HG03521 (cell line): ENCODE measurements around the gene TTBK2.

Source experiments
- ATAC-seq: cut with Tn5 transposase; IDR thresholded peaks from one replicate; pipeline ENCODE4 v1.9.1; 2021; ENCODE audit warnings: mild to moderate bottlenecking, moderate library complexity; ENCODE audit not compliant: unreplicated experiment

The TTBK2 gene

DNA sequence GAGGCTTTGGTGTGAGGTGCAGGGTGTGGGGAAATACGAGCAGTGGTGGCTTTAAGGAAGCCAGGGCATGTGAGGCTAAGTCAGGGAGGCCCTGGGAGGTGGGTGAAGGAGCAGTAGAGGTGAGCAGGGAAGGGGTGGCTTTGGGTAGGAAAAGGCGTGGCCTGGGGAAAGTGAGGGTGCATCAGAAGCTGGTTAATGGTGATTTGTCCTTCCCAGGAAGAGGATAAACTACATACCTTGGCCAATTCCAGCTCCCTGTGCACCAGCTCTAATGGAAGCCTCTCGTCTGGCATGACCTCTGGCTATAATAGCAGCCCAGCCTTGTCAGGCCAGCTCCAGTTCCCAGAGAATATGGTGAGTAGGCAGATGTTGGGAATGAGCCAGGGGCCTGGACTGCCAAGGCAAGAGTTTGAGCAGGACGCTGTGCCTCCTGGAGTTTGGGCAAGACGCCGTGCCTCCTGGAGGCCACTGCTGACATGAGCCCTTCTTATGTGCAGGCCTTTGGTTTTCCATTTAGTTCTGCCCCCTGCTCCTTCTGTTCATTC, 225.0 kb downstream of the TTBK2 start:
- ATAC-seq = no peak

DNA sequence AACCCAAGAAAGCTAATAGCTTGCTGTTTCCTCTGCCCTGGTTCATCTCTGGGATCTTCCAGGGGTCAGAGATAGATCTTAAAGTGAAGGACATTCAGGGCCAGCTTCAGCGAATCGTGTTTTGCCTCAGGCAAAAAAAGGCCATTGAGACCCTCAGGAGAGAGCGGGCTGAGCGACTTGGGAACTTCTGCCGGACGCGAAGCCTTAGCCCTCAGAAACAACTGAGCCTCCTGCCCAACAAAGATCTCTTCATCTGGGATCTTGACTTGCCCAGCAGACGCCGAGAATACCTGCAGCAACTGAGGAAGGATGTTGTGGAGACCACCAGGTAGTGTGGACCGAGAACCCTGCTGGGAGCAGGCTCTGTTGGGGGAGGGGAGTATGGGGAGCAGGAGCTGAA, 226.2 kb downstream of the TTBK2 start:
- no peak for ATAC-seq

DNA sequence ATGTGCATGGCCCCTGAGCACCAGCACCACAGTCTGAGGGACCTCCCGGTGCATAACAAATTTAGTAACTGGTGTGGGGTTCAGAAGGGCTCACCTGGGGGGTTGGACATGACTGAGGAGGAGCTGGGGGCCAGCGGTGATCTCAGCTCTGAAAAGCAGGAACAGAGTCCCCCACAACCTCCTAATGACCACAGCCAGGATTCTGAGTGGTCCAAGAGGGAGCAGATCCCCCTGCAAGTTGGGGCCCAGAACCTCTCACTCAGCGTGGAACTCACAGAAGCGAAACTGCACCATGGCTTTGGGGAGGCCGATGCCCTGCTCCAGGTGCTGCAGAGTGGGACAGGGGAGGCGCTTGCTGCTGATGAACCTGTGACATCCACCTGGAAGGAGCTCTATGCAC, 226.6 kb downstream of the TTBK2 start:
- ATAC-seq = no peak

DNA sequence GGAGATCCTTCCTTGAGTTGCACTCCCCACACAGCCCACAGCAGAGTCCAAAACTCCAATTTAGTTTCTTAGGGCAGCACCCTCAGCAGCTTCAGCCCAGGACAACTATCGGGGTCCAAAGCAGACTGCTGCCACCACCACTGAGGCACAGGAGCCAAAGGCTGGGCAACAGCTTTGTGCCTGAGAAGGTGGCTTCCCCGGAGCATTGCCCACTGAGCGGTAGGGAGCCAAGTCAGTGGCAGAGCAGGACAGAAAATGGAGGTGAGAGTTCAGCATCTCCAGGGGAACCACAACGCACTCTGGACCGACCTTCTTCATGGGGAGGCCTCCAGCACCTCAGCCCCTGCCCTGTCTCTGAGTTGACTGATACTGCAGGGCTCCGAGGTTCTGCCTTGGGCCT, 227.1 kb downstream of the TTBK2 start:
- no peak for ATAC-seq

DNA sequence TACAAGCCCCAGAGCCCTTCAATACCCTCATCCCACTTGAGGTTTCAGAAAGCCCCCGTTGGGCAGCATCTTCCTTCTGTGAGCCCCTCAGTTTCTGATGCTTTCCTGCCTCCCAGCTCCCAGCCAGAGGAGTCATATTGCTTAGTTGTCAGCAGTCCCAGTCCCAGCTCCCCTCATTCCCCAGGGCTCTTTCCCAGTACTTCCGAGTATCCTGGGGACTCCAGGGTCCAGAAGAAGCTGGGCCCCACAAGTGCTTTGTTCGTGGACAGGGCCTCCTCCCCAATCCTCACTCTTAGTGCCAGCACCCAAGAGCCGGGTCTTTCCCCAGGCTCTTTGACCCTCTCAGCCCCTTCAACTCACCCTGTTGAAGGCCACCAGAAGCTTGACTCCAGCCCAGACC, 227.6 kb downstream of the TTBK2 start:
- no peak for ATAC-seq

DNA sequence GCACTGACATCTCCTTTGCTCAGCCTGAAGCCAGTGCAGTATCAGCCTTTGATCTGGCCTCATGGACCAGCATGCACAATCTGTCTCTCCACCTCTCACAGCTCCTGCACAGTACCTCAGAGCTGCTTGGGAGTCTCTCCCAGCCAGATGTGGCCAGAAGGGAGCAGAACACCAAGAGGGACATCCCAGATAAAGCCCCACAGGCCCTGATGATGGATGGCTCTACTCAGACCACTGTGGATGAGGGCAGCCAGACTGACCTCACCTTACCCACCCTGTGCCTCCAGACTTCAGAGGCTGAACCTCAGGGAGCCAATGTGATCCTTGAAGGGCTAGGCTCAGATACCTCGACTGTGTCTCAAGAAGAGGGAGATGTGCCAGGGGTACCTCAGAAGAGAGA, 228.0 kb downstream of the TTBK2 start:
- no peak for ATAC-seq

DNA sequence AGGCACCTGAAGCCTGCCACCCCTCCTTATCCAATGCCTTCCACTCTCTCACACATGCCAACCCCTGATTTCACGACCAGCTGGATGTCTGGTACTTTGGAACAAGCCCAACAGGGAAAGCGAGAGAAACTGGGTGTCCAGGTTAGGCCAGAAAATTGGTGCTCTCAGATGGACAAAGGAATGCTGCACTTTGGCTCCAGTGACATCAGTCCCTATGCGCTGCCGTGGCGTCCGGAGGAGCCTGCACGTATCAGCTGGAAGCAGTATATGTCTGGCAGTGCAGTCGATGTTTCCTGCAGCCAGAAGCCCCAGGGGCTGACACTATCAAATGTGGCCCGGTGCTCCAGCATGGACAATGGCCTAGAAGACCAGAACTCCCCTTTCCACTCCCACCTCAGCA, 228.8 kb downstream of the TTBK2 start:
- ATAC-seq = no peak

DNA sequence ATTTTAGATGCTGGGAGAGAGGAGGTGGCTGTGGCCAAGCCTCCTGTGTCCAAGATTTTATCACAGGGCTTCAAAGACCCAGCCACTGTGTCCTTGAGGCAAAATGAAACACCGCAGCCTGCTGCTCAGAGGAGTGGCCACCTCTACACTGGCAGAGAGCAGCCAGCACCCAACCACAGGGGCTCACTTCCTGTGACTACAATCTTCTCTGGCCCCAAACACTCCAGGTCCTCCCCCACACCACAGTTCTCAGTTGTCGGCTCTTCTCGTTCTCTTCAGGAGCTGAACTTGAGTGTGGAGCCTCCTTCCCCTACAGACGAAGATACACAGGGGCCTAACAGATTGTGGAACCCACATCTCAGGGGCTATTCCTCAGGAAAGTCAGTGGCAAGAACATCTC, 229.3 kb downstream of the TTBK2 start:
- no peak for ATAC-seq
